Endothelial cell of umbilical vein (primary cell): ENCODE results near the gene NUP43. TPM values are rescaled to one million over a fixed set of nuclear protein-coding genes. Genes with fewer than 3 reads are reported as not detected.

Source experiments
- BruUV-seq: library from RNA; stranded (reverse); fragments of 400-500 nt; replicated peaks from 2 replicates; lab custom pipeline; 2021; lab: Mats Ljungman, UMichigan
- CTCF ChIA-PET: fragments of 300-600, 350-600 bp; sonication (Branson Sonifier 250); formaldehyde crosslinking; loops from one replicate; lab custom pipeline; 2021; ENCODE audit warnings: antibody characterized with exemption, inconsistent platforms; lab: Charles Lee
- POLR2A ChIA-PET: fragments of 300-600, 350-600 bp; sonication (Branson Sonifier 250); formaldehyde crosslinking; loops from one replicate; lab custom pipeline; 2021; ENCODE audit warnings: antibody characterized with exemption, inconsistent platforms; lab: Charles Lee
- DNase-seq: peaks from one replicate; pipeline ENCODE4 v3.0.0-alpha.2; 2011; ENCODE audit warnings: low read depth, low spot score
- FAIRE-seq: peaks from 2 replicates; lab custom pipeline; 2011; peaks lifted over from hg19 to GRCh38; lab: Jason Lieb, UNC
- H2AFZ ChIP-seq: 2 replicates; pipeline ENCODE4 v1.6.0; 2012; ENCODE audit warnings: low read depth, low read length, control low read depth, inconsistent platforms
- H3K27ac ChIP-seq: 2 replicates; pipeline ENCODE4 v1.5.1; 2011; ENCODE audit warnings: low read depth, mild to moderate bottlenecking, control low read depth, low read length, moderate library complexity; ENCODE audit not compliant: insufficient read depth
- H3K27me3 ChIP-seq, 2 experiments: 2 replicates each; pipeline versions ENCODE4 v1.6.0 to v1.6.1; 2011; ENCODE audit warnings: low read length in 2 of 2, mixed read lengths in 1 of 2; ENCODE audit not compliant: control insufficient read depth in 2 of 2, insufficient read depth in 2 of 2
- H3K36me3 ChIP-seq, 2 experiments: 2 replicates in 1 of 2; 3 replicates in 1 of 2; pipeline ENCODE4 v1.5.1; 2011; ENCODE audit warnings: low read length in 2 of 2, mild to moderate bottlenecking in 1 of 2, moderate library complexity in 1 of 2; ENCODE audit not compliant: control insufficient read depth in 2 of 2, insufficient read depth in 2 of 2; ENCODE audit errors: extremely low read depth in 1 of 2
- H3K4me1 ChIP-seq: 3 replicates; pipeline ENCODE4 v1.5.1; 2011; ENCODE audit warnings: mild to moderate bottlenecking, low read length; ENCODE audit not compliant: control insufficient read depth, insufficient read depth; ENCODE audit errors: extremely low read depth
- H3K4me2 ChIP-seq: 2 replicates; pipeline ENCODE4 v1.6.1; 2011; ENCODE audit warnings: low read length, control low read depth, mixed read lengths; ENCODE audit not compliant: insufficient read depth
- H3K4me3 ChIP-seq, 3 experiments: fragments of 200-600 bp in 1 of 3; sonication (generic), shearing (Covaris generic) in 1 of 3; replicated peaks in 1 of 3; 2 replicates each; pipeline ENCODE4 v1.5.1; 2011 to 2016; ENCODE audit warnings: control low read depth in 3 of 3, low read length in 3 of 3, mild to moderate bottlenecking in 2 of 3, inconsistent platforms in 1 of 3, low read depth in 1 of 3, moderate library complexity in 1 of 3; ENCODE audit not compliant: insufficient read depth in 1 of 3
- H3K79me2 ChIP-seq: 2 replicates; pipeline ENCODE4 v1.6.0; 2012; ENCODE audit warnings: low read length, inconsistent platforms; ENCODE audit not compliant: control insufficient read depth, insufficient read depth
- H3K9ac ChIP-seq: replicated peaks from 2 replicates; pipeline ENCODE3; 2011; ENCODE audit warnings: low read length, control low read depth; ENCODE audit not compliant: insufficient read depth; ENCODE audit errors: extremely low read depth
- H3K9me1 ChIP-seq: replicated peaks from 3 replicates; pipeline ENCODE4 v1.6.0; 2011; ENCODE audit warnings: mild to moderate bottlenecking, low read length; ENCODE audit not compliant: control insufficient read depth, insufficient read depth; ENCODE audit errors: extremely low read depth
- H3K9me3 ChIP-seq: replicated peaks from 2 replicates; pipeline ENCODE4 v1.5.1; 2012; ENCODE audit warnings: low read length, inconsistent platforms; ENCODE audit not compliant: control insufficient read depth, insufficient read depth
- H4K20me1 ChIP-seq: replicated peaks from 2 replicates; pipeline ENCODE3; 2011; ENCODE audit warnings: mild to moderate bottlenecking, low read length; ENCODE audit not compliant: control insufficient read depth, insufficient read depth; ENCODE audit errors: extremely low read depth
- EZH2 ChIP-seq: IDR thresholded peaks from 2 replicates; pipeline ENCODE4 v1.6.1; 2012; ENCODE audit warnings: borderline replicate concordance, low read depth, mild to moderate bottlenecking, moderate library complexity, low read length, inconsistent platforms; ENCODE audit not compliant: severe bottlenecking
- FOS ChIP-seq: IDR thresholded peaks from 2 replicates; pipeline ENCODE4 v1.6.1; 2011; ENCODE audit warnings: mild to moderate bottlenecking, low read length, moderate library complexity, borderline replicate concordance; ENCODE audit not compliant: insufficient read depth
- GATA2 ChIP-seq: IDR thresholded peaks from 2 replicates; pipeline ENCODE4 v1.7.0; 2011; ENCODE audit warnings: low read depth, mild to moderate bottlenecking, moderate library complexity, mixed read lengths, low read length; ENCODE audit not compliant: insufficient read length, insufficient read depth
- JUN ChIP-seq: IDR thresholded peaks from 2 replicates; pipeline ENCODE4 v1.6.1; 2011; ENCODE audit warnings: borderline replicate concordance, low read depth; ENCODE audit not compliant: insufficient read length, insufficient read depth
- MYC ChIP-seq: IDR thresholded peaks from one replicate; pipeline ENCODE4 v1.6.1; 2011; ENCODE audit warnings: mild to moderate bottlenecking, low read depth, low read length
- POLR2A ChIP-seq: IDR thresholded peaks from 2 replicates; pipeline ENCODE4 v1.6.1; 2012; ENCODE audit warnings: low read depth, mild to moderate bottlenecking, control low read depth, low read length
- POLR2AphosphoS5 ChIP-seq: IDR thresholded peaks from 2 replicates; pipeline ENCODE4 v1.6.1; 2012; ENCODE audit warnings: low read depth, mild to moderate bottlenecking, control low read depth, low read length, moderate library complexity; ENCODE audit not compliant: insufficient read depth
- dilution Hi-C: fragments of 300-500 bp; cut with MboI; formaldehyde crosslinking; loops from one replicate; pipeline ENCODE4 v1.15.0; 2019; ENCODE audit warnings: low sequenced_read_pairs; ENCODE audit not compliant: extremely low pct_ligation_motif_present
- intact Hi-C: fragments of 100-400 bp; cut with micrococcal nuclease; formaldehyde crosslinking; loops from one replicate; pipeline ENCODE4 v1.10.0; 2022
- polyA plus RNA-seq, 4 experiments: library from polyadenylated mRNA; depleted of rRNA in 3 of 4; stranded (reverse) in 3 of 4; unstranded in 1 of 4; fragments of >200 nt; gene quantifications; 2 replicates each; pipeline versions ENCODE4 v1.2.1 to v1.2.3, GENCODE V29; 2011 to 2012; ENCODE audit warnings: missing spikeins in 1 of 4
- total RNA-seq: library from RNA; stranded (reverse); gene quantifications from 2 replicates; pipeline ENCODE4 v1.2.3, GENCODE V29; 2021
- TF ChIP-seq, protein P1 (sequence below): IDR thresholded peaks from 2 replicates; pipeline ENCODE4 v1.6.1; 2011; ENCODE audit not compliant: insufficient read depth, insufficient read length
- TF ChIP-seq, protein P2 (sequence below), 2 donors: IDR thresholded peaks; 1 replicate in 1 of 2; 2 replicates in 1 of 2; pipeline ENCODE4 v1.5.1; 2011; ENCODE audit warnings: low read length in 2 of 2, mild to moderate bottlenecking in 2 of 2, moderate library complexity in 2 of 2, control low read depth in 1 of 2, inconsistent platforms in 1 of 2, low read depth in 1 of 2; ENCODE audit not compliant: insufficient read depth in 1 of 2; ENCODE audit errors: extremely low read depth in 1 of 2

The NUP43 gene
- total and polyA plus RNA-seq, 2 donors (not counting 3 experiments of a cell fraction or from before 2014, with no cell fraction given): 14.9 to 49.0 TPM

DNA sequence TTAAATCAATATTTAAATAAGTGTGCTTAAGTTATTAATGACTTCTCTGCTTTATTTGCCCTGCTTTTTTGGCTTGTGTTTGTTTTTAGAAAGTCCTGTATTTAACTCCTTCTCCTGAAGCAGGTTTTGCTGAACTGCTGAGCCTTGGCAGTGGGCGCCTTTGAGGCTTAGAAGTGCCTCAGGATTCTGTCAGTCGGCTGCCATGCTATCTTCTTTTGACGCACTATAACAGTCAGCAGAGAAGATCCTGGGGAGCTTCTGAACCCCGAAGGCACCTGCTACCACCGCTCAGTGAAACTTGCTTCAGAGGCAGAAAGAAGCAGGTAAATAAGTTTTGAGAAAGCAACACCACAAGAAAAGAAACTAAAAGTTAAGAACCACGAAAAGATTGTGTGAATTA lies 25.6 kb upstream of the NUP43 start:
- peaks cover 0 to 8% of the 10 kb centered on the region in 2 experiments for H3K36me3 ChIP-seq
- dilution Hi-C loops: no loop called here

DNA sequence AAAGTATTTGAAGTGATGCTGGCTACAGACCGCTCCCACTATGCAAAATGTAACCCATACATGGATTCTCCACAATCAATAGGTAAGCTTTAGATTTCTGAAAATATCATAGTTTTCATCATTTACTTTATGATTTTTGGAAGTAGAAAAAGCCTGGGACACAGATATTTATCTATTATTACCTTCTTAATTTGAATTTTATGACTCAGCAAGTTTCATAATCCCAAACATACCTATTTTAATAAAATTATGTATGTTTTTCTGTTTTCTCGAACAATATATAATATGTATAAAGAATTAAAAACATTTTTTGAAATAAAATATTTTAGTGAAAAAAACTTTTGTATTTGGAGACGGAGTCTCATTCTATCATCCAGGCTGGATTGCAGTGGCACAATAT lies 24.9 kb upstream of the NUP43 start:
- peaks cover 0 to 8% of the 10 kb centered on the region in 2 experiments for H3K36me3 ChIP-seq
- dilution Hi-C loops: no loop called here
- peaks cover 27% of the 10 kb centered on the region for H3K79me2 ChIP-seq
- H3K9me1 ChIP-seq: no peaks in the 10 kb centered on the region
- peaks cover 2% of the 10 kb centered on the region for H4K20me1 ChIP-seq
- BruUV-seq: no TSS peak
- H3K27me3 ChIP-seq: no peaks in the 10 kb centered on the region
- H3K4me3 ChIP-seq: no peak overlapping the region
- ChIA-PET POLR2A (no interaction called here), CTCF (no interaction called here)
- no peak overlapping the region for H3K27ac ChIP-seq
- H2AFZ ChIP-seq: no peak overlapping the region
- FAIRE-seq (no peak), DNase-seq (no peak)
- H3K9ac ChIP-seq: no peak overlapping the region
- H3K4me2 ChIP-seq: no peak overlapping the region
- no peaks in the 10 kb centered on the region for H3K4me1 ChIP-seq
- no peaks in the 10 kb centered on the region for H3K9me3 ChIP-seq
- TF ChIP-seq MYC (no peak), GATA2 (no peak), JUN (no peak), POLR2AphosphoS5 (no peak), POLR2A (no peak), EZH2 (no peak), FOS (no peak)
- TF ChIP-seq, protein P1, sequence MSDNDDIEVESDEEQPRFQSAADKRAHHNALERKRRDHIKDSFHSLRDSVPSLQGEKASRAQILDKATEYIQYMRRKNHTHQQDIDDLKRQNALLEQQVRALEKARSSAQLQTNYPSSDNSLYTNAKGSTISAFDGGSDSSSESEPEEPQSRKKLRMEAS: no peak
- TF ChIP-seq, protein P2, sequence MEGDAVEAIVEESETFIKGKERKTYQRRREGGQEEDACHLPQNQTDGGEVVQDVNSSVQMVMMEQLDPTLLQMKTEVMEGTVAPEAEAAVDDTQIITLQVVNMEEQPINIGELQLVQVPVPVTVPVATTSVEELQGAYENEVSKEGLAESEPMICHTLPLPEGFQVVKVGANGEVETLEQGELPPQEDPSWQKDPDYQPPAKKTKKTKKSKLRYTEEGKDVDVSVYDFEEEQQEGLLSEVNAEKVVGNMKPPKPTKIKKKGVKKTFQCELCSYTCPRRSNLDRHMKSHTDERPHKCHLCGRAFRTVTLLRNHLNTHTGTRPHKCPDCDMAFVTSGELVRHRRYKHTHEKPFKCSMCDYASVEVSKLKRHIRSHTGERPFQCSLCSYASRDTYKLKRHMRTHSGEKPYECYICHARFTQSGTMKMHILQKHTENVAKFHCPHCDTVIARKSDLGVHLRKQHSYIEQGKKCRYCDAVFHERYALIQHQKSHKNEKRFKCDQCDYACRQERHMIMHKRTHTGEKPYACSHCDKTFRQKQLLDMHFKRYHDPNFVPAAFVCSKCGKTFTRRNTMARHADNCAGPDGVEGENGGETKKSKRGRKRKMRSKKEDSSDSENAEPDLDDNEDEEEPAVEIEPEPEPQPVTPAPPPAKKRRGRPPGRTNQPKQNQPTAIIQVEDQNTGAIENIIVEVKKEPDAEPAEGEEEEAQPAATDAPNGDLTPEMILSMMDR (IDR thresholded peaks at IDR 0.05; ENCODE audit: extremely low read depth in 1 of 2, insufficient read depth in 1 of 2, low read depth in 1 of 2, low read length in 2 of 2): no peak
- intact Hi-C loops: no loop called here

More for the DNA sequence above, 25.6 kb upstream of the NUP43 start:
- BruUV-seq: no TSS peak
- Histone ChIP-seq H2AFZ (no peak overlapping the region), H3K9ac (no peak overlapping the region), H3K27me3 (no peaks in the 10 kb centered on the region), H3K9me3 (no peaks in the 10 kb centered on the region), H3K27ac (no peak overlapping the region), H3K4me3 (no peak overlapping the region), H3K9me1 (no peaks in the 10 kb centered on the region), H4K20me1 (peaks cover 2% of the 10 kb centered on the region), H3K4me1 (no peaks in the 10 kb centered on the region), H3K79me2 (peaks cover 22% of the 10 kb centered on the region), H3K4me2 (no peak overlapping the region)
- ChIA-PET CTCF (no interaction called here), POLR2A (no interaction called here)
- intact Hi-C loops: no loop called here
- DNase-seq: no peak
- FAIRE-seq: no peak
- no peak for TF ChIP-seq GATA2
- no peak for TF ChIP-seq POLR2AphosphoS5
